ENCODE measurements around the gene XYLT1. TPM values are rescaled to one million over a fixed set of nuclear protein-coding genes. Genes with fewer than 3 reads are reported as not detected.

XYLT1 gene
- 84.8 TPM for total RNA-seq

GRCh38 chr16:17470908-17471718 lies at the start of gene XYLT1:
Gene XYLT1 (minus strand): TSS chr16:17470960. CDS start chr16:17470796, 164 bp downstream.

Small RNA genes lying within 50 kb of the gene (small RNA-seq; reads per million reads assigned to genes)
- not detected for gene AC109446.1 (ENCODE audit: low replicate concordance)
